SK-N-SH (cell line): Measurements from ENCODE around the gene PYGO2. TPM values are rescaled to one million over a fixed set of nuclear protein-coding genes. Genes with fewer than 3 reads are reported as not detected.

ENCODE experiments used
- CTCF ChIA-PET: fragments of 300-600, 350-600 bp; formaldehyde crosslinking; extraction: SDS; loops from one replicate; lab custom pipeline; 2021; lab: Yijun Ruan, JAX
- POLR2A ChIA-PET: fragments of 350-600 bp; sonication (Branson Sonifier 250); formaldehyde crosslinking; extraction: SDS; loops from one replicate; lab custom pipeline; 2020; ENCODE audit warnings: antibody characterized with exemption, inconsistent platforms; lab: Yijun Ruan, JAX
- DNase-seq: peaks from one replicate; pipeline ENCODE4 v3.0.0; 2012
- H2AFZ ChIP-seq: fragments of 200-600 bp; sonication (generic); 2 replicates; pipeline ENCODE4 v1.8.1; 2016; ENCODE audit warnings: antibody characterized with exemption, mild to moderate bottlenecking, low read depth
- H3F3A ChIP-seq: fragments of 200-600 bp; sonication (generic); replicated peaks from 2 replicates; pipeline ENCODE3; 2016; ENCODE audit warnings: antibody characterized with exemption, mild to moderate bottlenecking; ENCODE audit not compliant: insufficient read depth
- H3K27ac ChIP-seq, 2 experiments: fragments of 200-500 bp in 1 of 2; fragments of 200-600 bp in 1 of 2; sonication (Bioruptor generic) in 1 of 2; sonication (generic), shearing (Covaris generic) in 1 of 2; 2 replicates each; pipeline versions ENCODE4 v1.5.1 to v1.6.1; 2014 to 2016; ENCODE audit warnings: low read depth in 2 of 2, inconsistent platforms in 1 of 2, low read length in 1 of 2, mild to moderate bottlenecking in 1 of 2, mixed read lengths in 1 of 2
- H3K27me3 ChIP-seq: fragments of 200-600 bp; sonication (generic), shearing (Covaris generic); 2 replicates; pipeline ENCODE4 v1.6.1; 2016; ENCODE audit warnings: mixed run types; ENCODE audit not compliant: insufficient read depth
- H3K36me3 ChIP-seq, 2 experiments: fragments of 200-500 bp in 1 of 2; fragments of 200-600 bp in 1 of 2; sonication (Bioruptor generic) in 1 of 2; sonication (generic) in 1 of 2; replicated peaks in 1 of 2; 2 replicates each; pipeline versions ENCODE3 to v1.5.1; 2014 to 2016; ENCODE audit warnings: low read length in 1 of 2, mild to moderate bottlenecking in 1 of 2; ENCODE audit not compliant: insufficient read depth in 2 of 2, control insufficient read depth in 1 of 2
- H3K4me1 ChIP-seq, 2 experiments: fragments of 200-500 bp in 1 of 2; fragments of 200-600 bp in 1 of 2; sonication (Bioruptor generic) in 1 of 2; sonication (generic), shearing (Covaris generic) in 1 of 2; 2 replicates each; pipeline versions ENCODE4 v1.5.1 to v1.6.1; 2014 to 2016; ENCODE audit warnings: low read depth in 1 of 2, low read length in 1 of 2, mixed run types in 1 of 2; ENCODE audit not compliant: insufficient read depth in 2 of 2, control insufficient read depth in 1 of 2
- H3K4me2 ChIP-seq: fragments of 200-600 bp; sonication (generic), shearing (Covaris generic); 2 replicates; pipeline ENCODE4 v1.6.1; 2017; ENCODE audit warnings: mixed run types
- H3K4me3 ChIP-seq, 2 experiments: fragments of 200-500 bp in 1 of 2; fragments of 200-600 bp in 1 of 2; sonication (Bioruptor generic) in 1 of 2; sonication (generic), shearing (Covaris generic) in 1 of 2; 2 replicates each; pipeline versions ENCODE4 v1.5.1 to v1.8.1; 2014 to 2016; ENCODE audit warnings: low read depth in 2 of 2, inconsistent platforms in 1 of 2, low read length in 1 of 2, mild to moderate bottlenecking in 1 of 2, mixed read lengths in 1 of 2, moderate library complexity in 1 of 2
- H3K79me2 ChIP-seq: fragments of 200-600 bp; sonication (generic); 2 replicates; pipeline ENCODE4 v1.8.1; 2017; ENCODE audit warnings: mild to moderate bottlenecking; ENCODE audit not compliant: insufficient read depth
- H3K9ac ChIP-seq: fragments of 200-600 bp; sonication (generic); 2 replicates; pipeline ENCODE4 v1.6.1; 2017; ENCODE audit warnings: mixed run types
- H3K9me2 ChIP-seq: fragments of 200-600 bp; sonication (generic); 2 replicates; pipeline ENCODE4 v1.6.1; 2017; ENCODE audit warnings: mixed run types
- H3K9me3 ChIP-seq: fragments of 200-600 bp; sonication (generic); 2 replicates; pipeline ENCODE4 v1.6.1; 2017; ENCODE audit warnings: mixed run types, mild to moderate bottlenecking, moderate library complexity
- H4K20me1 ChIP-seq: fragments of 200-600 bp; sonication (generic); 2 replicates; pipeline ENCODE4 v1.6.1; 2017; ENCODE audit warnings: mild to moderate bottlenecking, mixed run types; ENCODE audit not compliant: insufficient read depth
- CHD2 ChIP-seq: fragments of 150-350 bp; IDR thresholded peaks from 2 replicates; pipeline ENCODE4 v1.6.1; 2018; ENCODE audit warnings: low read length; ENCODE audit not compliant: partially characterized antibody
- FOSL2 ChIP-seq: IDR thresholded peaks from 2 replicates; pipeline ENCODE4 v1.4.0; 2012; ENCODE audit warnings: low read depth, mild to moderate bottlenecking, moderate library complexity, borderline replicate concordance
- FOXM1 ChIP-seq: IDR thresholded peaks from 2 replicates; pipeline ENCODE4 v1.4.0; 2012; ENCODE audit warnings: low read depth, mild to moderate bottlenecking
- GABPA ChIP-seq: IDR thresholded peaks from 2 replicates; pipeline ENCODE4 v1.4.0; 2012; ENCODE audit warnings: low read depth, mild to moderate bottlenecking
- GATA2 ChIP-seq: sonication (generic); formaldehyde crosslinking; IDR thresholded peaks from 2 replicates; pipeline ENCODE4 v1.5.0; 2020; ENCODE audit warnings: mild to moderate bottlenecking, missing genetic modification reagents
- IRF3 ChIP-seq: fragments of 150-350 bp; IDR thresholded peaks from 2 replicates; pipeline ENCODE4 v1.6.1; 2016; ENCODE audit warnings: mild to moderate bottlenecking, low read depth, low read length
- JUND ChIP-seq: IDR thresholded peaks from 2 replicates; pipeline ENCODE4 v1.4.0; 2012
- MEF2A ChIP-seq: IDR thresholded peaks from 2 replicates; pipeline ENCODE4 v1.4.0; 2012; ENCODE audit warnings: low read depth, borderline replicate concordance
- MXI1 ChIP-seq: IDR thresholded peaks from 2 replicates; pipeline ENCODE4 v1.6.1; 2012; ENCODE audit warnings: mild to moderate bottlenecking, low read depth, low read length, improper control_type of control experiment
- NRF1 ChIP-seq: IDR thresholded peaks from 2 replicates; pipeline ENCODE4 v1.6.1; 2012; ENCODE audit warnings: low read depth, mild to moderate bottlenecking, low read length
- POLR2AphosphoS5 ChIP-seq: IDR thresholded peaks from 2 replicates; pipeline ENCODE4 v1.6.1; 2012; ENCODE audit warnings: low read depth, low read length
- RCOR1 ChIP-seq: fragments of 150-350 bp; IDR thresholded peaks from 2 replicates; pipeline ENCODE4 v1.6.1; 2017; ENCODE audit warnings: antibody characterized with exemption, low read length
- RFX5 ChIP-seq: IDR thresholded peaks from 2 replicates; pipeline ENCODE4 v1.6.1; 2012; ENCODE audit warnings: mild to moderate bottlenecking, improper control_type of control experiment, low read length
- SMC3 ChIP-seq: IDR thresholded peaks from 2 replicates; pipeline ENCODE4 v1.6.1; 2012; ENCODE audit warnings: low read depth, low read length, improper control_type of control experiment
- TEAD4 ChIP-seq: IDR thresholded peaks from 2 replicates; pipeline ENCODE4 v1.4.0; 2012; ENCODE audit warnings: mild to moderate bottlenecking, borderline replicate concordance; ENCODE audit not compliant: insufficient read depth
- USF1 ChIP-seq: IDR thresholded peaks from 2 replicates; pipeline ENCODE4 v1.4.0; 2012; ENCODE audit warnings: low read depth, borderline replicate concordance
- YY1 ChIP-seq: IDR thresholded peaks from 2 replicates; pipeline ENCODE4 v1.4.0; 2012; ENCODE audit warnings: low read depth, mild to moderate bottlenecking
- WGBS: methylation state at CpG from one replicate; pipeline ENCODE4 v1.1.6; 2017; ENCODE audit warnings: low lambda C conversion rate; 5-methylcytosine and 5-hydroxymethylcytosine counted together
- polyA plus RNA-seq, 3 experiments: library from polyadenylated mRNA; depleted of rRNA; stranded (reverse); fragments of >200 nt; gene quantifications; 2 replicates each; pipeline ENCODE4 v1.2.3, GENCODE V29; 2012
- TF ChIP-seq, protein P1 (sequence below): IDR thresholded peaks from 2 replicates; pipeline ENCODE4 v1.6.1; 2012; ENCODE audit warnings: mild to moderate bottlenecking, low read depth, low read length, moderate library complexity

The PYGO2 gene
- polyA plus RNA-seq, 1 of the 3 experiments (the other 2 are of a cell fraction) = 23.3 TPM

DNA sequence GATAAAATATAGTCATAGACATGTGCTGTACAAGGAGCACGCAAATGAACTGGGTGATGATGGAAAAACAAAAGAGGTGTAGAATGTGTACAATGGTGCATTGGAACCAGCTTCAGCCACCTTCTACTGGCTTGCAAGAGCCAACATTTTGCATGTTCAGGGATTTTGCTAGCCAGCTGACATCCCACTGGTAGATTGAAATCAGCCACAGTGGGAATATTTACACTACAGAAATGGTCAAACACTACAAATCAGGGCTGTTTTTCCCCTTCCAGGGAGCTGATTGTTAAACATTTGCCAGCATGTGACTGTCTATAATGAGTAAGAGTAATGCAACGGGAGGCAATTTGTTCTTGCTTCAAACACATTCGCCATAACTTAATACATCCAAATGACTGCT is 48.3 kb downstream of the PYGO2 start:
- H3K27ac ChIP-seq = no peak overlapping the region
- H3K4me3 ChIP-seq = no peak overlapping the region
- no peaks in the 10 kb centered on the region for H4K20me1 ChIP-seq
- H3K4me1 ChIP-seq = no peaks in the 10 kb centered on the region
- TF ChIP-seq FOSL2 (no peak), FOXM1 (no peak), SMC3 (no peak), IRF3 (no peak), GATA2 (CRISPR knock-in tag) (no peak), RFX5 (no peak), POLR2AphosphoS5 (no peak), JUND (no peak), RCOR1 (no peak), USF1 (no peak), MEF2A (no peak), MXI1 (no peak), GABPA (no peak), YY1 (no peak), CHD2 (no peak), TEAD4 (no peak), NRF1 (no peak)
- TF ChIP-seq, protein P1, sequence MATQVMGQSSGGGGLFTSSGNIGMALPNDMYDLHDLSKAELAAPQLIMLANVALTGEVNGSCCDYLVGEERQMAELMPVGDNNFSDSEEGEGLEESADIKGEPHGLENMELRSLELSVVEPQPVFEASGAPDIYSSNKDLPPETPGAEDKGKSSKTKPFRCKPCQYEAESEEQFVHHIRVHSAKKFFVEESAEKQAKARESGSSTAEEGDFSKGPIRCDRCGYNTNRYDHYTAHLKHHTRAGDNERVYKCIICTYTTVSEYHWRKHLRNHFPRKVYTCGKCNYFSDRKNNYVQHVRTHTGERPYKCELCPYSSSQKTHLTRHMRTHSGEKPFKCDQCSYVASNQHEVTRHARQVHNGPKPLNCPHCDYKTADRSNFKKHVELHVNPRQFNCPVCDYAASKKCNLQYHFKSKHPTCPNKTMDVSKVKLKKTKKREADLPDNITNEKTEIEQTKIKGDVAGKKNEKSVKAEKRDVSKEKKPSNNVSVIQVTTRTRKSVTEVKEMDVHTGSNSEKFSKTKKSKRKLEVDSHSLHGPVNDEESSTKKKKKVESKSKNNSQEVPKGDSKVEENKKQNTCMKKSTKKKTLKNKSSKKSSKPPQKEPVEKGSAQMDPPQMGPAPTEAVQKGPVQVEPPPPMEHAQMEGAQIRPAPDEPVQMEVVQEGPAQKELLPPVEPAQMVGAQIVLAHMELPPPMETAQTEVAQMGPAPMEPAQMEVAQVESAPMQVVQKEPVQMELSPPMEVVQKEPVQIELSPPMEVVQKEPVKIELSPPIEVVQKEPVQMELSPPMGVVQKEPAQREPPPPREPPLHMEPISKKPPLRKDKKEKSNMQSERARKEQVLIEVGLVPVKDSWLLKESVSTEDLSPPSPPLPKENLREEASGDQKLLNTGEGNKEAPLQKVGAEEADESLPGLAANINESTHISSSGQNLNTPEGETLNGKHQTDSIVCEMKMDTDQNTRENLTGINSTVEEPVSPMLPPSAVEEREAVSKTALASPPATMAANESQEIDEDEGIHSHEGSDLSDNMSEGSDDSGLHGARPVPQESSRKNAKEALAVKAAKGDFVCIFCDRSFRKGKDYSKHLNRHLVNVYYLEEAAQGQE = no peak
- no peaks in the 10 kb centered on the region for H3K9me2 ChIP-seq
- H2AFZ ChIP-seq = no peak overlapping the region
- H3K9me3 ChIP-seq = no peaks in the 10 kb centered on the region
- 83% methylated on average over 3 of the region's 3 CpGs for WGBS
- no peak overlapping the region for H3K4me2 ChIP-seq
- POLR2A ChIA-PET = no interaction called here
- H3F3A ChIP-seq = no peaks in the 10 kb centered on the region
- DNase-seq = no peak
- H3K27me3 ChIP-seq = no peaks in the 10 kb centered on the region
- no peaks in the 10 kb centered on the region for H3K79me2 ChIP-seq
- H3K36me3 ChIP-seq = no peaks in the 10 kb centered on the region
- CTCF ChIA-PET = interaction anchor here (0.6 to 1.6 kb wide), 4 partner anchors 23 to 434 kb away, joined by 3 to 4 read pairs (median 4); partner anchors contain the start of gene PMVK
- no peak overlapping the region for H3K9ac ChIP-seq
